ENCODE measurements around the gene PSMB7. TPM values are rescaled to one million over a fixed set of nuclear protein-coding genes. Genes with fewer than 3 reads are reported as not detected.

PSMB7 gene
- polyA plus RNA-seq, 1 of the 3 experiments (the other 2 are of a cell fraction) = 357 TPM

GRCh38 chr9:124347968-124348358 is 67.3 kb downstream of the PSMB7 start:
- ChIA-PET POLR2A (no interaction called here), CTCF (interaction anchor here (1.1 to 2.0 kb wide), 2 partner anchors 26 to 71 kb away, joined by 3 to 6 read pairs; no protein-coding TSS in a partner anchor)
- Histone ChIP-seq H3K4me1 (ENCODE audit: control insufficient read depth in 1 of 2, insufficient read depth in 2 of 2, low read depth in 1 of 2, low read length in 1 of 2) (peaks cover 5 to 14% of the 10 kb centered on the region in 2 experiments; a peak in 2 of 4 replicates), H3F3A (replicated peaks; ENCODE audit: insufficient read depth) (peaks cover 34% of the 10 kb centered on the region), H3K27ac (ENCODE audit: low read depth in 2 of 2, low read length in 1 of 2) (no peak overlapping the region), H3K36me3 (replicated peaks in 1 of 2; ENCODE audit: control insufficient read depth in 1 of 2, insufficient read depth in 2 of 2, low read length in 1 of 2) (peaks cover 25 to 85% of the 10 kb centered on the region in 2 experiments), H3K79me2 (ENCODE audit: insufficient read depth) (no peaks in the 10 kb centered on the region), H3K9ac (no peak overlapping the region), H3K27me3 (ENCODE audit: insufficient read depth) (no peaks in the 10 kb centered on the region), H3K9me3 (no peaks in the 10 kb centered on the region), H3K4me3 (ENCODE audit: low read depth in 2 of 2, low read length in 1 of 2) (no peak overlapping the region), H3K4me2 (no peak overlapping the region), H2AFZ (ENCODE audit: low read depth) (no peak overlapping the region), H3K9me2 (no peaks in the 10 kb centered on the region), H4K20me1 (ENCODE audit: insufficient read depth) (peaks cover 10% of the 10 kb centered on the region; the same call in 1 of the 2 replicates)
- 94% methylated on average over 6 of the region's 8 CpGs for WGBS (ENCODE audit: low lambda C conversion rate)
- TF ChIP-seq, protein P1, sequence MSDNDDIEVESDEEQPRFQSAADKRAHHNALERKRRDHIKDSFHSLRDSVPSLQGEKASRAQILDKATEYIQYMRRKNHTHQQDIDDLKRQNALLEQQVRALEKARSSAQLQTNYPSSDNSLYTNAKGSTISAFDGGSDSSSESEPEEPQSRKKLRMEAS (IDR thresholded peaks at IDR 0.05; ENCODE audit: low read depth) = no peak
- no peak for TF ChIP-seq FOSL2 (IDR thresholded peaks at IDR 0.05; ENCODE audit: borderline replicate concordance, low read depth)
- no peak for TF ChIP-seq FOXM1 (IDR thresholded peaks at IDR 0.05; ENCODE audit: low read depth)
- no peak for TF ChIP-seq RCOR1 (IDR thresholded peaks at IDR 0.05; ENCODE audit: low read length)
- no peak for TF ChIP-seq NFIC (IDR thresholded peaks at IDR 0.05; ENCODE audit: borderline replicate concordance)
- no peak for TF ChIP-seq YY1 (IDR thresholded peaks at IDR 0.05; ENCODE audit: low read depth)
- TF ChIP-seq JUND (IDR thresholded peaks at IDR 0.05) = no peak
- TF ChIP-seq MXI1 (IDR thresholded peaks at IDR 0.05; ENCODE audit: low read depth, low read length) = no peak
- TF ChIP-seq MEF2A (IDR thresholded peaks at IDR 0.05; ENCODE audit: borderline replicate concordance, low read depth) = no peak
- TF ChIP-seq NRF1 (IDR thresholded peaks at IDR 0.05; ENCODE audit: low read depth, low read length) = no peak
- TF ChIP-seq, protein P2, sequence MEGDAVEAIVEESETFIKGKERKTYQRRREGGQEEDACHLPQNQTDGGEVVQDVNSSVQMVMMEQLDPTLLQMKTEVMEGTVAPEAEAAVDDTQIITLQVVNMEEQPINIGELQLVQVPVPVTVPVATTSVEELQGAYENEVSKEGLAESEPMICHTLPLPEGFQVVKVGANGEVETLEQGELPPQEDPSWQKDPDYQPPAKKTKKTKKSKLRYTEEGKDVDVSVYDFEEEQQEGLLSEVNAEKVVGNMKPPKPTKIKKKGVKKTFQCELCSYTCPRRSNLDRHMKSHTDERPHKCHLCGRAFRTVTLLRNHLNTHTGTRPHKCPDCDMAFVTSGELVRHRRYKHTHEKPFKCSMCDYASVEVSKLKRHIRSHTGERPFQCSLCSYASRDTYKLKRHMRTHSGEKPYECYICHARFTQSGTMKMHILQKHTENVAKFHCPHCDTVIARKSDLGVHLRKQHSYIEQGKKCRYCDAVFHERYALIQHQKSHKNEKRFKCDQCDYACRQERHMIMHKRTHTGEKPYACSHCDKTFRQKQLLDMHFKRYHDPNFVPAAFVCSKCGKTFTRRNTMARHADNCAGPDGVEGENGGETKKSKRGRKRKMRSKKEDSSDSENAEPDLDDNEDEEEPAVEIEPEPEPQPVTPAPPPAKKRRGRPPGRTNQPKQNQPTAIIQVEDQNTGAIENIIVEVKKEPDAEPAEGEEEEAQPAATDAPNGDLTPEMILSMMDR (IDR thresholded peaks at IDR 0.05) = no peak
- no peak for TF ChIP-seq RAD21 (IDR thresholded peaks at IDR 0.05; ENCODE audit: low read length)
- TF ChIP-seq, protein P3, sequence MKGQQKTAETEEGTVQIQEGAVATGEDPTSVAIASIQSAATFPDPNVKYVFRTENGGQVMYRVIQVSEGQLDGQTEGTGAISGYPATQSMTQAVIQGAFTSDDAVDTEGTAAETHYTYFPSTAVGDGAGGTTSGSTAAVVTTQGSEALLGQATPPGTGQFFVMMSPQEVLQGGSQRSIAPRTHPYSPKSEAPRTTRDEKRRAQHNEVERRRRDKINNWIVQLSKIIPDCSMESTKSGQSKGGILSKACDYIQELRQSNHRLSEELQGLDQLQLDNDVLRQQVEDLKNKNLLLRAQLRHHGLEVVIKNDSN (IDR thresholded peaks at IDR 0.05; ENCODE audit: borderline replicate concordance, low read depth) = no peak
- no peak for DNase-seq

GRCh38 chr9:124347206-124347967 is 67.9 kb downstream of the PSMB7 start:
- ChIA-PET CTCF (interaction anchor here (1.1 to 2.0 kb wide), 3 partner anchors 25 to 221 kb away, joined by 3 to 6 read pairs (median 4); no protein-coding TSS in a partner anchor), POLR2A (no interaction called here)
- H3K27ac ChIP-seq (ENCODE audit: low read depth in 2 of 2, low read length in 1 of 2) = no peak overlapping the region
- peaks cover 24 to 79% of the 10 kb centered on the region in 2 experiments for H3K36me3 ChIP-seq (replicated peaks in 1 of 2; ENCODE audit: control insufficient read depth in 1 of 2, insufficient read depth in 2 of 2, low read length in 1 of 2)
- H3K9ac ChIP-seq = no peak overlapping the region
- H3K9me2 ChIP-seq = no peaks in the 10 kb centered on the region
- peaks cover 35% of the 10 kb centered on the region for H3F3A ChIP-seq (replicated peaks; ENCODE audit: insufficient read depth)
- no peak overlapping the region for H3K4me3 ChIP-seq (ENCODE audit: low read depth in 2 of 2, low read length in 1 of 2)
- H3K27me3 ChIP-seq (ENCODE audit: insufficient read depth) = no peaks in the 10 kb centered on the region
- H2AFZ ChIP-seq (ENCODE audit: low read depth) = no peak overlapping the region
- no peak overlapping the region for H3K4me2 ChIP-seq
- H3K79me2 ChIP-seq (ENCODE audit: insufficient read depth) = no peaks in the 10 kb centered on the region
- no peaks in the 10 kb centered on the region for H3K9me3 ChIP-seq
- no peak for DNase-seq
- H4K20me1 ChIP-seq (ENCODE audit: insufficient read depth) = peaks cover 10% of the 10 kb centered on the region; the same call in 1 of the 2 replicates
- 87% methylated on average over 24 of the region's 26 CpGs for WGBS (ENCODE audit: low lambda C conversion rate)
- H3K4me1 ChIP-seq (ENCODE audit: control insufficient read depth in 1 of 2, insufficient read depth in 2 of 2, low read depth in 1 of 2, low read length in 1 of 2) = peaks cover 10 to 14% of the 10 kb centered on the region in 2 experiments; a peak in 3 of 4 replicates
- TF ChIP-seq TAF1 (IDR thresholded peaks at IDR 0.05; ENCODE audit: borderline replicate concordance, low read depth, low read length) = no peak
- TF ChIP-seq RAD21 (IDR thresholded peaks at IDR 0.05; ENCODE audit: low read length) = no peak
- TF ChIP-seq, protein P2 (IDR thresholded peaks at IDR 0.05) = no peak
- no peak for TF ChIP-seq JUND (IDR thresholded peaks at IDR 0.05)
- TF ChIP-seq YY1 (IDR thresholded peaks at IDR 0.05; ENCODE audit: low read depth) = no peak
- TF ChIP-seq, protein P4, sequence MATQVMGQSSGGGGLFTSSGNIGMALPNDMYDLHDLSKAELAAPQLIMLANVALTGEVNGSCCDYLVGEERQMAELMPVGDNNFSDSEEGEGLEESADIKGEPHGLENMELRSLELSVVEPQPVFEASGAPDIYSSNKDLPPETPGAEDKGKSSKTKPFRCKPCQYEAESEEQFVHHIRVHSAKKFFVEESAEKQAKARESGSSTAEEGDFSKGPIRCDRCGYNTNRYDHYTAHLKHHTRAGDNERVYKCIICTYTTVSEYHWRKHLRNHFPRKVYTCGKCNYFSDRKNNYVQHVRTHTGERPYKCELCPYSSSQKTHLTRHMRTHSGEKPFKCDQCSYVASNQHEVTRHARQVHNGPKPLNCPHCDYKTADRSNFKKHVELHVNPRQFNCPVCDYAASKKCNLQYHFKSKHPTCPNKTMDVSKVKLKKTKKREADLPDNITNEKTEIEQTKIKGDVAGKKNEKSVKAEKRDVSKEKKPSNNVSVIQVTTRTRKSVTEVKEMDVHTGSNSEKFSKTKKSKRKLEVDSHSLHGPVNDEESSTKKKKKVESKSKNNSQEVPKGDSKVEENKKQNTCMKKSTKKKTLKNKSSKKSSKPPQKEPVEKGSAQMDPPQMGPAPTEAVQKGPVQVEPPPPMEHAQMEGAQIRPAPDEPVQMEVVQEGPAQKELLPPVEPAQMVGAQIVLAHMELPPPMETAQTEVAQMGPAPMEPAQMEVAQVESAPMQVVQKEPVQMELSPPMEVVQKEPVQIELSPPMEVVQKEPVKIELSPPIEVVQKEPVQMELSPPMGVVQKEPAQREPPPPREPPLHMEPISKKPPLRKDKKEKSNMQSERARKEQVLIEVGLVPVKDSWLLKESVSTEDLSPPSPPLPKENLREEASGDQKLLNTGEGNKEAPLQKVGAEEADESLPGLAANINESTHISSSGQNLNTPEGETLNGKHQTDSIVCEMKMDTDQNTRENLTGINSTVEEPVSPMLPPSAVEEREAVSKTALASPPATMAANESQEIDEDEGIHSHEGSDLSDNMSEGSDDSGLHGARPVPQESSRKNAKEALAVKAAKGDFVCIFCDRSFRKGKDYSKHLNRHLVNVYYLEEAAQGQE (IDR thresholded peaks at IDR 0.05; ENCODE audit: low read depth, low read length) = no peak
- TF ChIP-seq MEF2A (IDR thresholded peaks at IDR 0.05; ENCODE audit: borderline replicate concordance, low read depth) = no peak
- no peak for TF ChIP-seq RCOR1 (IDR thresholded peaks at IDR 0.05; ENCODE audit: low read length)
- no peak for TF ChIP-seq GABPA (IDR thresholded peaks at IDR 0.05; ENCODE audit: low read depth)
- no peak for TF ChIP-seq EZH2phosphoT487 (IDR thresholded peaks at IDR 0.05; ENCODE audit: borderline replicate concordance, low read depth)
